Measurements from ENCODE around the gene RLN3.

DNA sequence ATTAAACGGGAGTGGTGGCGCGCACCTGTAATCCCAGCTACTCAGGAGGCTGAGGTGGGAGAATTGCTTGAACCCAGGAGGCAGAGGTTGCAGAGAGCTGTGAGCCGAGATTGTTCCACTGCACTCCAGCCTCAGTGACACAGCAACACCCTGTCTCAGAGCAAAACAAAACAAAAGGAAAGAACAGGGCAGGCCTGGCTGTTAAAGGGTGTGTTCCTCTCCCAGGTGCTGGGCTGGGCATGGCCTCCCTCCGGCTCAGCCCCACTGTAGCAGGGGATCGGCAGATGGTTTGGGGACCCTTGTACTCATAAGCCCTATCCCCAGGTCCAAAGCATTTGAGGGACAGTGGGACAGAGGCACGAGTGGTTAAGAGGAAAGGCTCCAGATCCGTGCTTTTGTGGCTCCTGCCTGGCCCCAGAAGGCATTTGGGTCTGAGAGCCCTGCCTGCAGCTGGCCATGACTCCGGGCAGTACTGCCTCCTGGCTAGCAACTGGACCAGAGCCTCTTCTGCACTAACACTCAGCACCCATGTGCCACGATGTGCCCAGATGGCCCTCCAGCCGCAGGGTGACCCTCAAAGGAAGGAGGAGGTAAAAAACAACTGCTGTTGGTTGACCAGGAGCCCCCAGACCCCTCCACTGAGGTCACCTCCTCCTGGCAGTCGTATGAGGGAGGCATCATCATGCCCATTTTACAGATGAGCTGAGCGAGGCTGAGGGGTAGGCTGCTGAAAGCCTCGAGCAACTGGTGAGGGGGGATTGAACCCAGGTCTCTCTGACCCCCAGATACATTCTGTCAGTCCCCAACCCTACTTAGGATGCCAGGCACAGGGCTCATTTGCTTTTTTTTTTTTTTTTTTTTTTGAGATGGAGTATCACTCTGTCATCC is 31.8 kb upstream of the RLN3 start:
- TF ChIP-seq, protein P1, sequence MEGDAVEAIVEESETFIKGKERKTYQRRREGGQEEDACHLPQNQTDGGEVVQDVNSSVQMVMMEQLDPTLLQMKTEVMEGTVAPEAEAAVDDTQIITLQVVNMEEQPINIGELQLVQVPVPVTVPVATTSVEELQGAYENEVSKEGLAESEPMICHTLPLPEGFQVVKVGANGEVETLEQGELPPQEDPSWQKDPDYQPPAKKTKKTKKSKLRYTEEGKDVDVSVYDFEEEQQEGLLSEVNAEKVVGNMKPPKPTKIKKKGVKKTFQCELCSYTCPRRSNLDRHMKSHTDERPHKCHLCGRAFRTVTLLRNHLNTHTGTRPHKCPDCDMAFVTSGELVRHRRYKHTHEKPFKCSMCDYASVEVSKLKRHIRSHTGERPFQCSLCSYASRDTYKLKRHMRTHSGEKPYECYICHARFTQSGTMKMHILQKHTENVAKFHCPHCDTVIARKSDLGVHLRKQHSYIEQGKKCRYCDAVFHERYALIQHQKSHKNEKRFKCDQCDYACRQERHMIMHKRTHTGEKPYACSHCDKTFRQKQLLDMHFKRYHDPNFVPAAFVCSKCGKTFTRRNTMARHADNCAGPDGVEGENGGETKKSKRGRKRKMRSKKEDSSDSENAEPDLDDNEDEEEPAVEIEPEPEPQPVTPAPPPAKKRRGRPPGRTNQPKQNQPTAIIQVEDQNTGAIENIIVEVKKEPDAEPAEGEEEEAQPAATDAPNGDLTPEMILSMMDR (IDR thresholded peaks at IDR 0.05), result no peak
- TF ChIP-seq POLR2A (IDR thresholded peaks at IDR 0.05) (no peak), POLR2AphosphoS5 (IDR thresholded peaks at IDR 0.05) (no peak)

Data from breast epithelium (tissue), 3 donors.